ENCODE measurements around the gene TTL.
A peak's percentile ranks its signal among the peaks of the same experiment; 100 is the strongest.

The TTL gene

DNA sequence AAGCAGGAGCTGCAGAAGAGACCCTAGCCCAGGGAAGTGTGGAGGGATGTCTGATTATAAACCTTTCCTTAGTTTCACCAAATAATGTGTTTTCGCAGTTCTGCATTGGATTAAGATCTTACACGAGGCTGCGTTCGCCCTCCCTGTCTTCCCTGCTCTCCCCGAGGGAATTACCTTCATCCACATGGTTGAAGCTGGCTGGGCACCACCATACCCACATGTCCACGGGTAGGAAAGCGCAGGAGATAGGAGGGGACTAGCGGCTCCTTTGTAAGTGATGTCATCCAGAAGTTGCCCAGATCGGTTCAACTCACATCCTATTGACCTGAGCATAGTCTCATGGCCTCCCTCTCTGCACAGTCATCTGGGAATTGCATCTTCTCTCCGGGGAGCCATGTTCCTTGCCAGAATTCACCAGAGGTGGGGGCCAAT lies 1.1 kb downstream of the TTL start:
- DNase-seq (ENCODE audit: extremely low read depth, low read depth): no peak
- peak overlapping the region; percentile 83 for H3K4me3 ChIP-seq (replicated peaks; ENCODE audit: low read depth, low read length)
- TF ChIP-seq, protein P1, sequence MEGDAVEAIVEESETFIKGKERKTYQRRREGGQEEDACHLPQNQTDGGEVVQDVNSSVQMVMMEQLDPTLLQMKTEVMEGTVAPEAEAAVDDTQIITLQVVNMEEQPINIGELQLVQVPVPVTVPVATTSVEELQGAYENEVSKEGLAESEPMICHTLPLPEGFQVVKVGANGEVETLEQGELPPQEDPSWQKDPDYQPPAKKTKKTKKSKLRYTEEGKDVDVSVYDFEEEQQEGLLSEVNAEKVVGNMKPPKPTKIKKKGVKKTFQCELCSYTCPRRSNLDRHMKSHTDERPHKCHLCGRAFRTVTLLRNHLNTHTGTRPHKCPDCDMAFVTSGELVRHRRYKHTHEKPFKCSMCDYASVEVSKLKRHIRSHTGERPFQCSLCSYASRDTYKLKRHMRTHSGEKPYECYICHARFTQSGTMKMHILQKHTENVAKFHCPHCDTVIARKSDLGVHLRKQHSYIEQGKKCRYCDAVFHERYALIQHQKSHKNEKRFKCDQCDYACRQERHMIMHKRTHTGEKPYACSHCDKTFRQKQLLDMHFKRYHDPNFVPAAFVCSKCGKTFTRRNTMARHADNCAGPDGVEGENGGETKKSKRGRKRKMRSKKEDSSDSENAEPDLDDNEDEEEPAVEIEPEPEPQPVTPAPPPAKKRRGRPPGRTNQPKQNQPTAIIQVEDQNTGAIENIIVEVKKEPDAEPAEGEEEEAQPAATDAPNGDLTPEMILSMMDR (IDR thresholded peaks at IDR 0.05; ENCODE audit: low read depth, low read length, missing control alignments): no peak

DNA sequence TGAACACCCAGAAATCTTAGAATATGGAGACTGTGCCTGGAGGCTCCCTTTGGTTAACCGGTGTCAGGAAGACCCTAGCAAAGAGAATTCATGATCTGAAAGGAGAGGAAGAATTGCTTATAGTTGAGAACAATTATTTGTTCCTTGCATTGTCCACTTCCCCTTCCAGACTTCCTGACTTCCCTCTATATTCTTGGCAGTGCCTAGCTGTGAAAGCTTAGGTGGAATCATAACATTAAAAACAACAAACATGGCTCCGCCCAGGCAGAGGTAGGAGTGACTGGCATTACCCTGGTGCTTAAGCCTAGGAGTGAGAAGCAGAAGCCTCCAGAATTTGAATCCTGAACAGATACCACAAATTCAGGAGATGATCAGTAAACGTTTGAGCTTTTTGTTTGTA lies 1.9 kb downstream of the TTL start:
- peak overlapping the region; percentile 83 for H3K4me3 ChIP-seq (replicated peaks; ENCODE audit: low read depth, low read length)
- TF ChIP-seq, protein P1 (IDR thresholded peaks at IDR 0.05; ENCODE audit: low read depth, low read length, missing control alignments): no peak
- DNase-seq (ENCODE audit: extremely low read depth, low read depth): no peak

DNA sequence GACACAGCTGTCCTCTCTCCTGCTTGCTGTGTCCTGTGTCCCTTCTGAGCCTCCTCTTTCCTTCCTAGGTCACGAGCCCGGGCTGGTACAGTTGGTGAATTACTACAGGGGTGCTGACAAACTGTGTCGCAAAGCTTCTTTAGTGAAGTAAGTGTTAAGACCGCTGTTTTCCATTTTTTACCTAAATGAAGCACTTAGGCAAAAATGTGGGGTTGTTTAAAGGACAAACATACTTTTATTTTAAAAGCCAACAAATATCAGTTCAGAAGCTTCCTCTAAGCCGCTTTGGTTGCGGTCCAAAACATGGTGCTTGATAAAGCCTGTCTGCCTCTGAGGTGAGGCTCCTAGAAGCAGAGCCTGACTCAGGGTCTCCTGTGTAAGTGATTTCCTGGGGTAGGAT lies 3.9 kb downstream of the TTL start:
- DNase-seq (ENCODE audit: extremely low read depth, low read depth): no peak
- TF ChIP-seq, protein P1 (IDR thresholded peaks at IDR 0.05; ENCODE audit: low read depth, low read length, missing control alignments): no peak
- no peak overlapping the region for H3K4me3 ChIP-seq (replicated peaks; ENCODE audit: low read depth, low read length)

DNA sequence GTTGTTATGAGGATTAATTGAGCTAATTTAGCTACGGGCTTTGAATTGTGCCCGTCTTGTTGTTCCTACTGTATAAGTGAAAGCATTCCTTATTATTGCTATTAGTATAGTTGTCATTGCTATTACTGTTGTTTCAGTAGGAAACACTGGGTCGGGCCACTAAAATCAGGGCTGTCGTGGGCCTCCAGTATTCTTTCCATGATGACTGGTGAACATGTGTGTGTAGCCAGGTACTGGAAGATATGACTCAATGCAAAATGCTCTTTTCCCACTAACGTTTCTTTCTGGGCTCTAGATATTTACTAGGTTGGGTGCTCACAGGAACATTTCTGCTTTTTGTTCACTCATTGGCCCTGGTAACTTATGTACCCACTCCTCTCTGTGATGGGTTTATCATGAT lies 4.9 kb downstream of the TTL start:
- TF ChIP-seq, protein P1 (IDR thresholded peaks at IDR 0.05; ENCODE audit: low read depth, low read length, missing control alignments): no peak
- DNase-seq (ENCODE audit: extremely low read depth, low read depth): no peak
- no peak overlapping the region for H3K4me3 ChIP-seq (replicated peaks; ENCODE audit: low read depth, low read length)

DNA sequence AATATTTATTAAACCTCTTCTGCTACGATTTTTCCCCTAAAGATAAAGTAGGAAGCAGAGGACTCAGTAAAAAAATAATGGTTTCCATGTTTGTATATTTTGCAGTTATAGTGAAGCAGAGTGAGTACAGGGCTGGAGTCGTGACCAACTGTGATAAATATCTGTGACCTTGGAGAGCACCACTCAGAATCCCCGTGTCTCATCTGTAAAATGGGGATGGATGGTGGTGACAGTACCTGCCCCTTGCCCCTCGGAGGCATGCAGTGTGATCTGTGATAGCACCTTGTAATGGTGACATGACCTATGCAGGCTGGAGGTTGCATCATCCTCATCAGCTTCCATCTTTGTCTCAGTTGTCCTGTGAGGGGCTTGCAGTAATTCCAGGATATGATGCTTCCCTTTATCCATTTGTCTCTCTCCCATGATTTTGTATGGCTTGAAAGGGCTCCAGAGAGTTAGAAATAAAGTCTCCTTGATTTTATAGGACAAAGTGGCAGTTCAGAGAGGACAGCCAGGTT lies 5.5 kb downstream of the TTL start:
- no peak for DNase-seq (ENCODE audit: extremely low read depth, low read depth)
- no peak overlapping the region for H3K4me3 ChIP-seq (replicated peaks; ENCODE audit: low read depth, low read length)
- TF ChIP-seq, protein P1 (IDR thresholded peaks at IDR 0.05; ENCODE audit: low read depth, low read length, missing control alignments): no peak

DNA sequence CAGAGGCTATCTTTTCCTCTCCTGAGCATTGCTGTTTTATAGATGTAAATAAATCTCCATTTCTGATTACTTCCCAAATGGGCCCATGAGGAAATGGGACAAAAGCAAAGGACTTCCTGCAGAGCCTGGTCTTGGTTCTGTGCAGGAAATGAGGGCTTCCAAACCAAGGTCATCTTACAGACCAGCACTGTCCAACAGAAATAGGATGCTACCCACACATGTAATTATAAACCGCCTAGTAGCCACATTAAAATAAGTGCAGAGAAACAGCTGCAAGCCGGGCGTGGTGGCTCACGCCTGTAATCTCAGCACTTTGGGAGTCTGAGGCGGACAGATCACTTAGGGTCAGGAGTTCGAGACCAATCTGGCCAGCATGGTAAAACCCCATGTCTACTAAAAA lies 6.2 kb downstream of the TTL start:
- DNase-seq (ENCODE audit: extremely low read depth, low read depth): no peak
- TF ChIP-seq, protein P1 (IDR thresholded peaks at IDR 0.05; ENCODE audit: low read depth, low read length, missing control alignments): no peak
- no peak overlapping the region for H3K4me3 ChIP-seq (replicated peaks; ENCODE audit: low read depth, low read length)

DNA sequence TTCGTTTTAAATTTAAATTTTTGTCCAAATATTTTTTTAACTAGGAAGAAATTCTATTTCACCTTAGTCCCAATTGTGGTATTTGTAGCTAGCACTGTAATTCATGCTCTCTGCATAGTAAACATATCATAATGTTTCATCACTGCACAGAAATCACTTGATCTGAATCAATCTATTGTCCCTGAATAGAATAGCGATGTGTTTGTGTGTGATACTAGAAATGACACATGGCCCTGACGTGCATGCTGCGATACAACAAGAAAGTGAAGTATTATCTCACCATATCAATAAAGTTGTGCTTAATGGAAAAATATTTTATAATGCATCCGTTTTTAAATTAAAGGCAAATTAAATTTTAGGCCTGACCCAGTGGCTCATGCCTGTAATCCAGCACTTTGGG lies 10.0 kb downstream of the TTL start:
- DNase-seq (ENCODE audit: extremely low read depth, low read depth): no peak
- H3K4me3 ChIP-seq (replicated peaks; ENCODE audit: low read depth, low read length): no peak overlapping the region
- TF ChIP-seq, protein P1 (IDR thresholded peaks at IDR 0.05; ENCODE audit: low read depth, low read length, missing control alignments): no peak

Data from HFF-Myc (cell line).